ENCODE data around the gene HIPK3. TPM values are rescaled to one million over a fixed set of nuclear protein-coding genes. Genes with fewer than 3 reads are reported as not detected.

The HIPK3 gene
- total RNA-seq, 1 donor from 2014 or later: 138 TPM

GRCh38 chr11:33383075-33383919, 126.1 kb downstream of the HIPK3 start:
- no peak for DNase-seq
- H3K27ac ChIP-seq: no peak overlapping the region
- H3K36me3 ChIP-seq: no peaks in the 10 kb centered on the region
- peaks cover 6% of the 10 kb centered on the region for H3K27me3 ChIP-seq (ENCODE audit: low read depth)
- no peak for ATAC-seq
- no peak overlapping the region for H3K4me3 ChIP-seq
- peaks cover 15% of the 10 kb centered on the region for H3K9me3 ChIP-seq
- no peaks in the 10 kb centered on the region for H3K4me1 ChIP-seq
- TF ChIP-seq, protein P1, sequence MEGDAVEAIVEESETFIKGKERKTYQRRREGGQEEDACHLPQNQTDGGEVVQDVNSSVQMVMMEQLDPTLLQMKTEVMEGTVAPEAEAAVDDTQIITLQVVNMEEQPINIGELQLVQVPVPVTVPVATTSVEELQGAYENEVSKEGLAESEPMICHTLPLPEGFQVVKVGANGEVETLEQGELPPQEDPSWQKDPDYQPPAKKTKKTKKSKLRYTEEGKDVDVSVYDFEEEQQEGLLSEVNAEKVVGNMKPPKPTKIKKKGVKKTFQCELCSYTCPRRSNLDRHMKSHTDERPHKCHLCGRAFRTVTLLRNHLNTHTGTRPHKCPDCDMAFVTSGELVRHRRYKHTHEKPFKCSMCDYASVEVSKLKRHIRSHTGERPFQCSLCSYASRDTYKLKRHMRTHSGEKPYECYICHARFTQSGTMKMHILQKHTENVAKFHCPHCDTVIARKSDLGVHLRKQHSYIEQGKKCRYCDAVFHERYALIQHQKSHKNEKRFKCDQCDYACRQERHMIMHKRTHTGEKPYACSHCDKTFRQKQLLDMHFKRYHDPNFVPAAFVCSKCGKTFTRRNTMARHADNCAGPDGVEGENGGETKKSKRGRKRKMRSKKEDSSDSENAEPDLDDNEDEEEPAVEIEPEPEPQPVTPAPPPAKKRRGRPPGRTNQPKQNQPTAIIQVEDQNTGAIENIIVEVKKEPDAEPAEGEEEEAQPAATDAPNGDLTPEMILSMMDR (IDR thresholded peaks at IDR 0.05): no peak
- intact Hi-C loops (cut with DNase I): no loop called here

DNA sequence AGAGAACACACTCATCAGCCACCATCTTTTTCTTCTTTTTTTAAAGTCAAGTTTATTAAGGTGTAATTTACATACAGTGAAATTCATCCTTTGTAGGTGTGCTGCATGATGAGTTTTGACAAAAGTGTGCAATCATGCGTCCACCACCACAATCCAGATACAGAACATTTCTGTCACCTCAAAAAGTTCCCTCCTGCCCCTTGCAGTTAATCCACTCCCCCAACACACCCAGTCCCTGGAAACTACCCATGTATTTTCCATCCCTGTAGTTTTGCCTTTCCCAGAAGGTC, 126.7 kb downstream of the HIPK3 start:
- H3K36me3 ChIP-seq: no peaks in the 10 kb centered on the region
- no peak overlapping the region for H3K4me3 ChIP-seq
- H3K27ac ChIP-seq: no peak overlapping the region
- peaks cover under 1% of the 10 kb centered on the region for H3K27me3 ChIP-seq (ENCODE audit: low read depth)
- peaks cover 15% of the 10 kb centered on the region for H3K9me3 ChIP-seq
- TF ChIP-seq, protein P1 (IDR thresholded peaks at IDR 0.05): no peak
- DNase-seq: no peak
- H3K4me1 ChIP-seq: no peaks in the 10 kb centered on the region
- no peak for ATAC-seq
- intact Hi-C loops (cut with DNase I): no loop called here

DNA sequence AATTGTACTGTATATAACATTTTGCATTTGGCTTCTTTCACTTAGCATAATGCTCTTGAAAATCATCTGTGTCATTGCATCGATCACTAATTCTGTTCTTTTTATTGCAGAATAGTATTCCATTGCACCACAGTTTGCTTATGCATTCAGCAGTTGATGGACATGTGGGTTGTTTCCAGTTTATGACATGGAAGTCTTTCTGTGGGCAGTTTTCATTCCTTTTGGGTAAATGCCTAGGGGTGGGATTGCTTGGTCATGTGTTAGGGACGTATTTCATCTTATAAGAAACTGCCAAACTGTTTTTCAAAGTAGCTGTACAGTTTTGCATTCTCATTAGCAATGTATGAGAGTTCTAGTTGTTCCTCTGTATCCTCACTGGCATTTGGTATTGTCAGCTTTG, 127.0 kb downstream of the HIPK3 start:
- DNase-seq (no peak), ATAC-seq (no peak)
- H3K36me3 ChIP-seq: no peaks in the 10 kb centered on the region
- peaks cover 15% of the 10 kb centered on the region for H3K9me3 ChIP-seq
- H3K27ac ChIP-seq: no peak overlapping the region
- no peaks in the 10 kb centered on the region for H3K27me3 ChIP-seq (ENCODE audit: low read depth)
- intact Hi-C loops (cut with DNase I): no loop called here
- H3K4me1 ChIP-seq: no peaks in the 10 kb centered on the region
- no peak overlapping the region for H3K4me3 ChIP-seq
- TF ChIP-seq, protein P1 (IDR thresholded peaks at IDR 0.05): no peak

DNA sequence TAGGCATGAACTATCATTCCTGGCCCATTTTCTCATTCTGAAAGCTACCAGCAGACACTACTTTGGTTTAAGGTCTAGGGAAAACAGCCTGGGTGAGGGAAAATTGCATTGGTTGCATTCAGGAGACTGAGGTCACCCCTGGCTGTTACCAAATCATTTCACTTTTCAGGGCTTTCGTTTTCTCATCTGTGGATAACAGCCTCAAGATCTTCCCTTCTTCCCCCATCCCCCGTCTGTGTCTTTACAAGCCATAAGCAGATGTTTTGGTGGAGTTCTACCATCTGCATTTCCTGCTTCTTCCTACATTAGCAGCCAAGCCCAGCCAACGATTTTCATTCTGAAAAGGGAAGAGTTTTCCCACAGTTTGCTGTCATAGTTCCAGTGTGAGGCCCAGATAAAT, 130.4 kb downstream of the HIPK3 start:
- DNase-seq: no peak
- Histone ChIP-seq H3K36me3 (no peaks in the 10 kb centered on the region), H3K4me3 (no peak overlapping the region), H3K27me3 (ENCODE audit: low read depth) (no peaks in the 10 kb centered on the region), H3K27ac (no peak overlapping the region), H3K9me3 (peaks cover 15% of the 10 kb centered on the region), H3K4me1 (no peaks in the 10 kb centered on the region)
- intact Hi-C loops (cut with DNase I): no loop called here
- TF ChIP-seq, protein P1 (IDR thresholded peaks at IDR 0.05): no peak
- no peak for ATAC-seq

DNA sequence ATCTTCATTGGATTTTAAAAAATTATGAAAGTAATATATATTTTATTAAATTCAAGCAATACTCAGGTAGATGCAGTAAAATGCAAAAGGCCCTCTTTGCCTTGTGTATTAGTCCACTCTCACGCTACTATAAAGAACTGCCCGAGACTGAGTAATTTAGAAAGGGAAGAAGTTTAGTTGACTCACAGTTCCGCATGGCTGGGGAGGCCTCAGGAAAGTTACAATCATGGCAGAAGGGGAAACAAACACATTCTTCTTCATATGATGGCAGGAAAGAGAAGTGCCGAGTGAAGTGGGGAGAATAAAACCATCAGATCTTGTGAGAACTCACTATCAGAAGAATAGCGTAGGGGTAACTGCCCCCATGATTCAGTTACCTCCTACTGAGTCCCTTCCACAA, 130.8 kb downstream of the HIPK3 start:
- Histone ChIP-seq H3K27me3 (ENCODE audit: low read depth) (no peaks in the 10 kb centered on the region), H3K4me1 (no peaks in the 10 kb centered on the region), H3K4me3 (no peak overlapping the region), H3K9me3 (peaks cover 15% of the 10 kb centered on the region), H3K36me3 (no peaks in the 10 kb centered on the region), H3K27ac (no peak overlapping the region)
- no peak for ATAC-seq
- intact Hi-C loops (cut with DNase I): no loop called here
- DNase-seq: no peak
- TF ChIP-seq, protein P1 (IDR thresholded peaks at IDR 0.05): no peak
